Head of caudate nucleus (tissue), 42 donors: ENCODE measurements around the gene ARHGAP22.
"Not testable (repeated sequence)": the region's sequence is repeated elsewhere in the genome, so short reads cannot be mapped to it uniquely, and the experiment has no call there.

Experiments
- DNase-seq, 42 donors: peaks; one replicate each; pipeline versions ENCODE4 v3.0.0 to v3.0.0-alpha.2; 2020 to 2021; ENCODE audit warnings: mixed read lengths in 7 of 42
- intact Hi-C: fragments of 100-400 bp; cut with DNase I; formaldehyde crosslinking; loops from one replicate; pipeline ENCODE4 v1.15.0; 2022

The ARHGAP22 gene

GRCh38 chr10:48444861-48445841 lies 159.7 kb downstream of the ARHGAP22 start:
- DNase-seq = peak in 8 of 42 donors; percentile 11 to 45 (median 22)
- intact Hi-C loops = no loop called here

GRCh38 chr10:48444266-48444665 lies 160.6 kb downstream of the ARHGAP22 start:
- DNase-seq = peak in 3 of 42 donors; percentile 13 to 39 (median 15)
- intact Hi-C loops = no loop called here

DNA sequence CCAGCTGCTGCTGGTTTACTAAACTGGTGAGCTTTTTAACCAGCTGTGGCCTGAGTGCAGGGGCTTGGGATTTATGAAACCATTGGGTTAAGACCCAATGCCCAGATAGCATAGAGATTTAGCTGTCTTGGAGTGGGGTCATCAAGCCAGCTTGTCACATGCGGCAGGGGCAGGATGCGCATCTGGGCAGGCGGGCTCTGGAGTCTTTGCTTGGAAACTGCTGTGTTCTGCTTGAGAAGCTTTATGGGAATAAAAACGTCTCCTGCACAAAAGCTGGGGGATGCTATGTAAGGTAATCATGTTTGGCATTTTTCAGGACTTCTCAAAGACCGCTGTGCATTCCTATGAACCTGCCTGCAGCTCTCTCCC lies 162.1 kb downstream of the ARHGAP22 start:
- intact Hi-C loops = no loop called here

GRCh38 chr10:48442090-48442808 lies 162.6 kb downstream of the ARHGAP22 start:
- peak in 5 of 42 donors; percentile 7 to 40 (median 12) for DNase-seq
- intact Hi-C loops = no loop called here

More for the DNA sequence above, 162.1 kb downstream of the ARHGAP22 start:
- DNase-seq = peak in 2 of 42 donors; percentile 9 to 11

DNA sequence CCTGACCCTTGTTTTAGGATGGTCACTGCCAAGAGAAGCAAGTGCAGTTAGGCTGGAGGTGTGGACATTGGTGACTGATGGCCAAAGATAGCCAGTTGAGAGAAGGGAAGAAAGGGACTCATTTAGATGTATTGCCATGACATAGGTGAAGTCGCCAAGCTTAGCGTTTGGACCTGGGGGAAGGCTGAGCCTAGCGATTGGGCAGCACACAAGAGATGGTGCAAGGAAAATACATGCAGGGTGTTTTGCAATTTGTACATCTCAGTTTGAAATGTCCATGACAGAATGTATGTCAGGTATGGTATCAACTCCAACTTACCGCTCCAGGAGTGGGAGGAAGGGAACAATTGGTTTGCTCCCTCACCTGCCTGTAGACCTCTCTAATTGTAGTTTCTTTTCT lies 164.1 kb downstream of the ARHGAP22 start:
- intact Hi-C loops = no loop called here

GRCh38 chr10:48439581-48440041 lies 165.3 kb downstream of the ARHGAP22 start:
- no peak for DNase-seq

More for the DNA sequence above, 164.1 kb downstream of the ARHGAP22 start:
- DNase-seq = no peak

DNA sequence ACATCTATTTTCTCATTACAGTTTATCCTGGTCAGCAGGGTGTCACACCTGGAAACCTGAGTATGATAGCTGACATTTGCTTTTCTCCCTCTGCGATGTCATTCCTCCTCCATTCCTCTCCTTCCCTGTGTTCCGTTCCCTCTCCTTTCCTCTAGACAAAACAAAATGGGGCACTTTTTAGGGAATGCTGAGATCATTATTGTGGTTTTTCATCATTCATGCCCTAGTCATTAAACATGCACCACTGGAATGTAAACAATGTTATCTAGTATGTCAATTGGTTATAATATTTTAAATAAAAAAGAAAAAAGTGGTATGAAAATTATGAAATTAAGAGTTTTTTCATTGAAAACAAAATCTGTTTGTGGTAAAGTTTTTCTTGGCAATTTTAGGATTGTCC lies 165.8 kb downstream of the ARHGAP22 start:
- intact Hi-C loops = no loop called here
- no peak for DNase-seq

More at GRCh38 chr10:48439581-48440041, 165.3 kb downstream of the ARHGAP22 start:
- intact Hi-C loops = no loop called here

DNA sequence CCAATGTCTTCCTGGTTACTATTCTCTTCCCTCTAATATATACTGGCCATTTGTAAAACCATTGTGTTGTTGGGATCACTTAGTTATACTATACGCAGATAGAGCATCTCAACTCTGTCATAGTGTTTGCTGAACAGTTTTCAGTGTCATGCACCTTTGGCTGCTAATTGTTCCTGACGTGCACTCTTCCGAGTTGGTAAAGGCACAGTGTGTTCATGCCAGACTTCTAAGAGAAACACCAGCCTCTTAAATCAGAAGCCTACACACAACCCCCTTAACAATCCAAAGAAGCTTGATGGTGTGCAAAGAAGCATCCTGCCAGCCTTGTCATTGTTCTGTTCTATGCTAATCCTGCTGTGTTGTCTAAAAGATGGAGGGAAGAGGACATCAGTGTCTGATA lies 167.3 kb downstream of the ARHGAP22 start:
- intact Hi-C loops = no loop called here
- peak in 1 of 42 donors; percentile 31 for DNase-seq

DNA sequence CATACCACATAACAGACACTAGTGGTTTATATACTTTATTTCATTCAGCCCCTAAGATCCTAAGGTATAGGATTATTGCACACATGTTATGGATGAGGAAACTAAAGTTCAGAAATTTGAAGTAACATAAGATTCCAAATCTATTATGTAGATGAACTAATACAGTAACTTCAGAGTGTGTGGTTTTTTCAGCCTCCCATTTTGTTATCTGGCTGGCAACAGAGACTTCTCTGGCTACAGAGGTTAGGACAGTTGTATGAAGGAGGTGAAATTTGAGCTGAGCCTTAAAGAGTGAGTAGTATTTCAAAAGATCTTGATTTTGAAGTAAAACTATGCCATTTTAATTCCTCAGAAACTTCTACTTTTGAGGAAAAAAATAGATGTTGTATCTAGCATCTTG lies 173.0 kb downstream of the ARHGAP22 start:
- intact Hi-C loops = no loop called here
- DNase-seq = no peak

- no peak for DNase-seq
- intact Hi-C loops = no loop called here
Measured at GRCh38 chr10:48430402-48430993, 174.4 kb downstream of the ARHGAP22 start.

GRCh38 chr10:48429309-48429708 lies 175.6 kb downstream of the ARHGAP22 start:
- no peak for DNase-seq
- intact Hi-C loops = no loop called here

- intact Hi-C loops = no loop called here
- no peak for DNase-seq
Measured at GRCh38 chr10:48428896-48429295, 176.0 kb downstream of the ARHGAP22 start.

- no peak for DNase-seq
- intact Hi-C loops = no loop called here
Measured at GRCh38 chr10:48423884-48424283, 181.0 kb downstream of the ARHGAP22 start.

DNA sequence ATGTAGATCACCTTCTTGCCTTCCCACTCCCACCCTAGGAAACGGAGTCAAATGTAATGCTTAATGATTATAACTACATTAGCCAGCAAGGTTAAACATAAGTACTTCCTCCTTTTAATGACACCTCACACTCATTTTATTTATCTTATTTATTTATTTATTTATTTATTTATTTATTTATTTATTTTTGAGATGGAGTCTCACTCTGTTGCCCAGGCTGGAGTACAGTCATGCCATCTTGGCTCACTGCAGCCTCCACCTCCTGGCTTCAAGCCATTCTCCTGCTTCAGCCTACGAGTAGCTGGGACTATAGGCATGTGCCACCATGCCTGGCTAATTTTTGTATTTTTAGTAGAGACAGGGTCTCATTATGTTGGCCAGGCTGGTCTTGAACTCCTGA lies 183.0 kb downstream of the ARHGAP22 start:
- intact Hi-C loops, DNase-seq: not testable (repeated sequence)

- intact Hi-C loops = no loop called here
- DNase-seq = no peak
Measured at GRCh38 chr10:48419714-48420113, 185.2 kb downstream of the ARHGAP22 start.

- intact Hi-C loops = no loop called here
- no peak for DNase-seq
Measured at GRCh38 chr10:48418189-48418788, 186.6 kb downstream of the ARHGAP22 start.

DNA sequence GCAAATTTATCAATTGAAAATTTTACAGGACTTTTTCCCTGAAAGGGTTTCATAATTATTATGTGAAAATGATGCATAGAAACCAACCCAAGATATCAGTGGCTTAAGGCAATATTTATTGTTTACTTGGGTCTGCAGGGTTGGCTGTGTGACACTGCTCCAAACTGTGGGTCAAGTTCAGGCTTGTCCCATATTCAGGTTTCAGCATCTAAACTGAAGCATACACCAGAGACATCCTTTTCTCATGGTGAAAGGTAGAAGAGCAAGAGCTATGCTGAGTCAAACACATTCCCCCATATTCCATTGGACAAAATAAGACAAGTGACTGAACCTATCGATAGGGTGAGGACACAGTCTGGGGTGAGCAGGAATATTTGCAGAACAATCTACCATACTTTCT lies 187.5 kb downstream of the ARHGAP22 start:
- intact Hi-C loops = no loop called here
- DNase-seq = no peak

DNA sequence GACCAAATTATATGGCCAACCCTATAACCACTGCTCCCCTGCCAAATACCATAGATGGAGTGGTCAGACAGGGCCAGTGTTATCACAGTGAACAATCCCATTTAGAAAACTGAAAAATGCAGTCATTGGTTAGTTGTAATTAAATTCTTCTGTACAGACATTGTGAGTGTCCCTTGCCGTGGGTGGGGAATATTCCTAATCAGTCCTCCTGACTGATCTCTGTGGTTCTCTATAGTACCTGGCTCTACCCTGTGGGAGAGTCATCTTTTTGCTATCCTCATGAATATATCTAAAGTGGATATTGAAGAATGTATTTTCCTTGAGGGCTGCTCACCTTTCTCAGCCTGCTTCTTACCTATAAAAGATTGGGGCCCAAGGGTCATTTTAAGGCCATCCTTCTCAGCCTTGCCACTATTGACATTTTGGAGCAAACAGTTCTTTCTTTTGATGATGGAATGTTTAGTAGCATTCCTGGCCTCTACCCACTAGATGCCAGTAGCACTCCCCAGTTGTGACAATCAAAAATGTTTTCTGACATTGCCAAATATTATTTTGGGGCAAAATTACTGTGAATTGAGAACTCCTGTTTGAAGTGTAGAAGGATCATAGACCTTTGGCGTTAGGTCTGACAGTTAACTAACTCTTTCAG lies 188.2 kb downstream of the ARHGAP22 start:
- intact Hi-C loops = no loop called here
- DNase-seq = no peak

- intact Hi-C loops = no loop called here
- DNase-seq = no peak
Measured at GRCh38 chr10:48414778-48415177, 190.1 kb downstream of the ARHGAP22 start.
